K562 (cell line): ENCODE measurements around the gene PTPRO. TPM values are rescaled to one million over a fixed set of nuclear protein-coding genes. Genes with fewer than 3 reads are reported as not detected.

Experiments
- ATAC-seq: fragments of 200-7000 bp; cut with Tn5 transposase; 3 replicates; pipeline ENCODE4 v1.9.1; 2020; ENCODE audit warnings: moderate library complexity
- BruUV-seq: library from RNA; stranded (reverse); fragments of 400-500 nt; replicated peaks from 2 replicates; lab custom pipeline; 2021; lab: Mats Ljungman, UMichigan
- CTCF ChIA-PET: fragments of 300-600 bp; formaldehyde crosslinking; extraction: SDS; loops from one replicate; lab custom pipeline; 2021; ENCODE audit warnings: low intra/inter-chr PET ratio; lab: Yijun Ruan, JAX
- POLR2A ChIA-PET: fragments of 300-600, 350-650 bp; sonication (Branson Sonifier 250); formaldehyde crosslinking; extraction: SDS; loops from one replicate; lab custom pipeline; 2021; ENCODE audit warnings: antibody characterized with exemption, inconsistent platforms; lab: Yijun Ruan, JAX
- DNase-seq, 4 experiments: peaks; one replicate each; pipeline versions ENCODE4 v3.0.0 to v3.0.0-alpha.2; 2011 to 2018; ENCODE audit warnings: low spot score in 3 of 4, mixed read lengths in 3 of 4; ENCODE audit errors: extremely low read depth in 1 of 4
- FAIRE-seq: peaks from 2 replicates; lab custom pipeline; 2011; peaks lifted over from hg19 to GRCh38; lab: Jason Lieb, UNC
- H2AFZ ChIP-seq: 2 replicates; pipeline ENCODE4 v1.6.0; 2011; ENCODE audit warnings: low read depth, low read length, control low read depth, inconsistent platforms
- H3K27ac ChIP-seq: fragments of 200-600 bp; 3 replicates; pipeline ENCODE4 v1.8.0; 2011; ENCODE audit warnings: low read depth, mild to moderate bottlenecking, control low read depth, inconsistent platforms, low read length, moderate library complexity, mixed read lengths; ENCODE audit errors: extremely low read depth
- H3K27me3 ChIP-seq, 2 experiments: fragments of 300-600 bp in 1 of 2; 2 replicates in 1 of 2; 3 replicates in 1 of 2; pipeline versions ENCODE4 v1.6.0 to v1.8.0; 2011; ENCODE audit warnings: inconsistent platforms in 2 of 2, low read length in 2 of 2, mild to moderate bottlenecking in 1 of 2, mixed read lengths in 1 of 2, moderate library complexity in 1 of 2; ENCODE audit not compliant: control insufficient read depth in 2 of 2, insufficient read depth in 2 of 2
- H3K36me3 ChIP-seq: fragments of 300-600 bp; 3 replicates; pipeline ENCODE4 v1.8.0; 2011; ENCODE audit warnings: mild to moderate bottlenecking, low read length, inconsistent platforms; ENCODE audit not compliant: control insufficient read depth, insufficient read depth
- H3K4me1 ChIP-seq, 2 experiments: fragments of 200-600 bp in 1 of 2; replicated peaks in 1 of 2; 2 replicates in 1 of 2; 3 replicates in 1 of 2; pipeline versions ENCODE4 v1.5.1 to v1.8.0; 2011; ENCODE audit warnings: inconsistent platforms in 2 of 2, low read length in 2 of 2, mild to moderate bottlenecking in 1 of 2, mixed read lengths in 1 of 2, moderate library complexity in 1 of 2; ENCODE audit not compliant: control insufficient read depth in 2 of 2, insufficient read depth in 2 of 2
- H3K4me2 ChIP-seq: 2 replicates; pipeline ENCODE4 v1.6.1; 2011; ENCODE audit warnings: low read length, control low read depth, inconsistent platforms, mixed read lengths; ENCODE audit not compliant: insufficient read depth
- H3K4me3 ChIP-seq: fragments of 200-600 bp; sonication (generic), shearing (Covaris generic); 2 replicates; pipeline ENCODE4 v1.5.1; 2016; ENCODE audit warnings: control low read depth, inconsistent platforms
- H3K79me2 ChIP-seq: fragments of 200-600 bp; 3 replicates; pipeline ENCODE4 v1.8.0; 2011; ENCODE audit warnings: low read length, inconsistent platforms; ENCODE audit not compliant: control insufficient read depth, insufficient read depth
- H3K9ac ChIP-seq, 2 experiments: 2 replicates each; pipeline versions ENCODE4 v1.6.0 to v1.6.1; 2011; ENCODE audit warnings: low read depth in 2 of 2, low read length in 2 of 2, control low read depth in 1 of 2, inconsistent platforms in 1 of 2, mild to moderate bottlenecking in 1 of 2, mixed read lengths in 1 of 2; ENCODE audit not compliant: insufficient read depth in 1 of 2
- H3K9me1 ChIP-seq: one replicate; pipeline ENCODE4 v1.6.0; 2011; ENCODE audit warnings: inconsistent platforms, mild to moderate bottlenecking, low read length, moderate library complexity; ENCODE audit not compliant: control insufficient read depth, insufficient read depth
- H3K9me3 ChIP-seq: replicated peaks from 2 replicates; pipeline ENCODE4 v1.5.1; 2011; ENCODE audit warnings: low read depth, low read length, inconsistent platforms; ENCODE audit not compliant: control insufficient read depth, insufficient read depth
- H4K20me1 ChIP-seq: replicated peaks from 2 replicates; pipeline ENCODE4 v1.6.1; 2011; ENCODE audit warnings: low read length, inconsistent platforms, mixed read lengths; ENCODE audit not compliant: control insufficient read depth, insufficient read depth
- CEBPG ChIP-seq, 3 experiments: fragments of 200-800 bp in 1 of 3; sonication (Bioruptor generic) in 1 of 3; sonication (generic) in 1 of 3; formaldehyde crosslinking in 1 of 3; IDR thresholded peaks in 2 of 3; conservative IDR thresholded peaks in 1 of 3; 2 replicates each; pipeline versions ENCODE4 v1.6.1 to v1.8.0; 2016 to 2022; ENCODE audit warnings: missing compliant biosample characterization in 2 of 3, missing genetic modification characterization in 2 of 3, mild to moderate bottlenecking in 1 of 3, missing genetic modification reagents in 1 of 3
- EWSR1 ChIP-seq: fragments of 450-650 bp; IDR thresholded peaks from 2 replicates; pipeline ENCODE4 v1.6.1; 2018; ENCODE audit warnings: borderline replicate concordance, mild to moderate bottlenecking, low read depth, moderate library complexity; ENCODE audit not compliant: partially characterized antibody
- MXD1 ChIP-seq: fragments of 250-450 bp; sonication (Bioruptor Pico); IDR thresholded peaks from 2 replicates; pipeline ENCODE4 v1.8.0; 2021; ENCODE audit warnings: borderline replicate concordance, mild to moderate bottlenecking, moderate library complexity; ENCODE audit not compliant: poor library complexity, severe bottlenecking
- RFX1 ChIP-seq: fragments of 450-650 bp; IDR thresholded peaks from 2 replicates; pipeline ENCODE4 v1.6.1; 2016; ENCODE audit warnings: mild to moderate bottlenecking, moderate library complexity
- whole genome bisulfite sequencing: fragments of 100-300 bp; shearing (Covaris generic); methylation state at CpG from one replicate; pipeline ENCODE4 v1.1.6; 2016; ENCODE audit warnings: low coverage, mixed read lengths; ENCODE audit not compliant: insufficient coverage; ENCODE audit errors: missing lambda C conversion rate; 5-methylcytosine and 5-hydroxymethylcytosine counted together
- in situ Hi-C: fragments of 300-500 bp; cut with MboI; formaldehyde crosslinking; loops from 4 replicates; pipeline ENCODE4 v1.15.0; 2018; ENCODE audit warnings: inconsistent platforms, mixed read lengths
- intact Hi-C: fragments of 100-400 bp; cut with micrococcal nuclease; formaldehyde crosslinking; loops from 2 replicates; pipeline ENCODE4 v1.14.2; 2022
- polyA plus RNA-seq, 8 experiments: library from polyadenylated mRNA; depleted of rRNA in 4 of 8; stranded (reverse) in 5 of 8; unstranded in 3 of 8; fragments of >200 nt; fragmentation: Nextera tagmentation in 2 of 8; fragmentation: Illumina TruSeq in 1 of 8; extraction: Ambion mirVana in 2 of 8; extraction: Trizol in 1 of 8; gene quantifications; 2 replicates each; pipeline versions ENCODE4 v1.2.1 to v1.2.3, GENCODE V29; 2011 to 2014; ENCODE audit warnings: inconsistent platforms in 1 of 8, missing spikeins in 1 of 8
- total RNA-seq, 7 experiments: library from RNA; depleted of rRNA in 6 of 7; stranded (reverse); fragments of >200 nt in 6 of 7; fragmentation: Illumina TruSeq in 2 of 7; extraction: Trizol in 2 of 7; gene quantifications; 2 replicates each; pipeline versions ENCODE4 v1.2.1 to v1.2.3, GENCODE V29; 2011 to 2021; ENCODE audit warnings: low replicate concordance in 1 of 7

Gene PTPRO
- total and polyA plus RNA-seq, 9 of the 15 experiments (the other 6 are each of a cell fraction or from before 2014, with no cell fraction given), result 0.22 TPM; not detected in 8

DNA sequence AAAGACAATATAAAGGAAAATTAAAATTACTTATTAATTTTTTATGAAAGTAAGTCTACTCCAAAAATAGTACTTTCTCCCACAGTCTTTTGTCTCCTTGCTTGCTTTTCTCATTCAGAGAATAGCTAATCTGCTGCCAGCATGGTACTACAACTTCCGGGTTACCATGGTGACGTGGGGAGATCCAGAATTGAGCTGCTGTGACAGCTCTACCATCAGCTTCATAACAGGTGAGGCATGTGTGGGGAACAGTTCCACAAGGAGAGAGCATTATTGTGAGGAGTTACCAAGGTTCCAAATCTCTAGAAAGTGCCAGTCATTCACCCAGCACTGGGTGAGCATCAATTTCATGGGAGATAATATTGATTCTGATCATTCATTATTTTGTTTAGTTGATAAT lies 197.8 kb downstream of the PTPRO start:
- ChIA-PET CTCF (no interaction called here), POLR2A (interaction anchor here (0.8 kb wide), 1 partner anchor 379 kb away, joined by 3 read pairs; no protein-coding TSS in a partner anchor)
- H3K27ac ChIP-seq, result no peak overlapping the region
- no peak for TF ChIP-seq EWSR1
- peak; percentile 42 for TF ChIP-seq RFX1
- in situ Hi-C loops (no loop called here), intact Hi-C loops (loop anchor here (10.0 kb wide), 2 partner anchors 795 to 885 kb away; no protein-coding TSS in a partner anchor)
- no peak overlapping the region for H3K4me3 ChIP-seq
- no peaks in the 10 kb centered on the region for H3K27me3 ChIP-seq
- no peaks in the 10 kb centered on the region for H3K9me3 ChIP-seq
- 0% methylated on average over 2 of the region's 2 CpGs for WGBS
- no TSS peak for BruUV-seq
- no peaks in the 10 kb centered on the region for H3K4me1 ChIP-seq
- H3K79me2 ChIP-seq, result no peaks in the 10 kb centered on the region
- no peak for FAIRE-seq
- no peaks in the 10 kb centered on the region for H3K9me1 ChIP-seq
- no peaks in the 10 kb centered on the region for H4K20me1 ChIP-seq
- H2AFZ ChIP-seq, result no peak overlapping the region
- ATAC-seq, result no peak
- H3K9ac ChIP-seq, result no peak overlapping the region
- no peak for DNase-seq
- H3K36me3 ChIP-seq, result no peaks in the 10 kb centered on the region
- H3K4me2 ChIP-seq, result no peak overlapping the region

DNA sequence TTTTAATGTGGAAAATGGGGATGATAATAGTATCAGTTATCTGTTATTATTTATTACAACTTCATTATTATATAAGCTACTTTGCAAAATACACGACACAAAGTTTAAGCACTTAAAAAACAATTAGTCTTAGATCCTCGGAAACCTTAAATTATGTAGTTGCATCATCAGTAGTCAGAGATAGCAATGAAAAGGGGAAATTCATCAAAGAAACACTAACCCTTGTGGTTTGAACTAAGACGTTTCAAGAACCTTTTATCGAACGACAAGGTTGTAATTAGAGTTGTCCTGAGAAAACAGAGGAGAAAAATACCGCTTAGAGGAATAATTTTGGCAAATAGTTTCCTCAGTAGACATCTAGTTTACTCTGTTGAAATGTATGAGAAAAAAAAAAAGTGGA lies 198.5 kb downstream of the PTPRO start:
- in situ Hi-C loops (no loop called here), intact Hi-C loops (loop anchor here (10.0 kb wide), 2 partner anchors 796 to 886 kb away; no protein-coding TSS in a partner anchor)
- ChIA-PET CTCF (no interaction called here), POLR2A (interaction anchor here (0.8 kb wide), 1 partner anchor 379 kb away, joined by 3 read pairs; no protein-coding TSS in a partner anchor)
- H3K9ac ChIP-seq, result no peak overlapping the region
- H3K27ac ChIP-seq, result no peak overlapping the region
- no peaks in the 10 kb centered on the region for H3K9me1 ChIP-seq
- no peaks in the 10 kb centered on the region for H3K36me3 ChIP-seq
- no peak for DNase-seq
- no peak overlapping the region for H3K4me3 ChIP-seq
- no TSS peak for BruUV-seq
- no peak for TF ChIP-seq MXD1 (CRISPR knock-in tag)
- TF ChIP-seq CEBPG (CRISPR knock-in tag; IDR thresholded peaks at IDR 0.05), result no peak
- peak; percentile 14 to 27; a peak in 1 of 4 replicates for TF ChIP-seq CEBPG (tag; conservative IDR thresholded peaks at IDR 0.05 in 1 of 2, IDR thresholded peaks at IDR 0.05 in 1 of 2)
- no peak overlapping the region for H2AFZ ChIP-seq
- no peak overlapping the region for H3K4me2 ChIP-seq
- no peaks in the 10 kb centered on the region for H3K79me2 ChIP-seq
- no peaks in the 10 kb centered on the region for H3K4me1 ChIP-seq
- ATAC-seq, result no peak
- no peaks in the 10 kb centered on the region for H3K9me3 ChIP-seq
- H4K20me1 ChIP-seq, result no peaks in the 10 kb centered on the region
- WGBS, result 4% methylated on average over 6 of the region's 6 CpGs
- no peak for FAIRE-seq
- H3K27me3 ChIP-seq, result no peaks in the 10 kb centered on the region
